Central memory CD8-positive, alpha-beta T cell (primary cell): ENCODE measurements around the gene RBPMS2.

Experiments
- ATAC-seq: fragments of 150-1000 bp; cut with Tn5 transposase; replicated peaks from 2 replicates; pipeline ENCODE4 v1.10.0; 2022; ENCODE audit warnings: mild to moderate bottlenecking, moderate FRiP score, moderate number of reproducible peaks; ENCODE audit not compliant: poor library complexity, severe bottlenecking; ENCODE audit errors: extremely low read depth
- DNase-seq, 2 donors: peaks; one replicate each; pipeline ENCODE4 v3.0.0; 2021; ENCODE audit warnings: low spot score in 2 of 2
- H3K27ac Mint-ChIP-seq: one replicate; pipeline ENCODE4 v1.8.0; 2022; ENCODE audit warnings: low read depth, mild to moderate bottlenecking, moderate library complexity, mixed read lengths
- H3K27me3 Mint-ChIP-seq: one replicate; pipeline ENCODE4 v1.8.0; 2022; ENCODE audit warnings: mixed read lengths
- H3K36me3 Mint-ChIP-seq: one replicate; pipeline ENCODE4 v1.8.0; 2022; ENCODE audit warnings: mild to moderate bottlenecking, moderate library complexity, mixed read lengths; ENCODE audit not compliant: insufficient read depth
- H3K4me1 Mint-ChIP-seq: one replicate; pipeline ENCODE4 v1.8.0; 2022; ENCODE audit warnings: mixed read lengths
- H3K4me3 Mint-ChIP-seq: one replicate; pipeline ENCODE4 v1.8.0; 2022; ENCODE audit warnings: mild to moderate bottlenecking, moderate library complexity, mixed read lengths
- H3K9me3 Mint-ChIP-seq: one replicate; pipeline ENCODE4 v1.8.0; 2022; ENCODE audit warnings: mixed read lengths

The RBPMS2 gene

GRCh38 chr15:64701482-64702184 is 73.8 kb downstream of the RBPMS2 start:
- H3K4me1 Mint-ChIP-seq: peaks cover 62% of the 10 kb centered on the region
- H3K4me3 Mint-ChIP-seq: peak overlapping the region; percentile 88
- DNase-seq: no peak
- H3K36me3 Mint-ChIP-seq: peaks cover 12% of the 10 kb centered on the region
- H3K9me3 Mint-ChIP-seq: no peaks in the 10 kb centered on the region
- no peak for ATAC-seq
- H3K27me3 Mint-ChIP-seq: no peaks in the 10 kb centered on the region
- peak overlapping the region; percentile 82 for H3K27ac Mint-ChIP-seq

GRCh38 chr15:64701051-64701450 is 74.3 kb downstream of the RBPMS2 start:
- DNase-seq (no peak), ATAC-seq (no peak)
- peaks cover 62% of the 10 kb centered on the region for H3K4me1 Mint-ChIP-seq
- H3K4me3 Mint-ChIP-seq: peak overlapping the region; percentile 88
- H3K27ac Mint-ChIP-seq: peak overlapping the region; percentile 82
- H3K36me3 Mint-ChIP-seq: peaks cover 12% of the 10 kb centered on the region
- H3K27me3 Mint-ChIP-seq: no peaks in the 10 kb centered on the region
- H3K9me3 Mint-ChIP-seq: no peaks in the 10 kb centered on the region

- Mint-ChIP-seq H3K27ac (peak overlapping the region; percentile 82), H3K4me1 (peaks cover 68% of the 10 kb centered on the region), H3K4me3 (peak overlapping the region; percentile 88), H3K9me3 (no peaks in the 10 kb centered on the region), H3K27me3 (no peaks in the 10 kb centered on the region), H3K36me3 (peaks cover 17% of the 10 kb centered on the region)
- DNase-seq: no peak
- no peak for ATAC-seq
Measured at GRCh38 chr15:64699751-64700388, 75.5 kb downstream of the RBPMS2 start.

- Mint-ChIP-seq H3K4me1 (peaks cover 66% of the 10 kb centered on the region), H3K4me3 (no peak overlapping the region), H3K27ac (peak overlapping the region; percentile 42), H3K36me3 (peaks cover 20% of the 10 kb centered on the region), H3K27me3 (no peaks in the 10 kb centered on the region), H3K9me3 (no peaks in the 10 kb centered on the region)
- DNase-seq: no peak
- ATAC-seq: no peak
Measured at GRCh38 chr15:64698823-64699222, 76.6 kb downstream of the RBPMS2 start.

- H3K36me3 Mint-ChIP-seq: peaks cover 15% of the 10 kb centered on the region
- H3K27ac Mint-ChIP-seq: peak overlapping the region; percentile 42
- no peak overlapping the region for H3K4me3 Mint-ChIP-seq
- no peaks in the 10 kb centered on the region for H3K27me3 Mint-ChIP-seq
- ATAC-seq (no peak), DNase-seq (no peak)
- peaks cover 60% of the 10 kb centered on the region for H3K4me1 Mint-ChIP-seq
- H3K9me3 Mint-ChIP-seq: no peaks in the 10 kb centered on the region
Measured at GRCh38 chr15:64697911-64698369, 77.4 kb downstream of the RBPMS2 start.

- Mint-ChIP-seq H3K27me3 (no peaks in the 10 kb centered on the region), H3K27ac (peak overlapping the region; percentile 86), H3K36me3 (peaks cover 11% of the 10 kb centered on the region), H3K4me3 (no peak overlapping the region), H3K9me3 (no peaks in the 10 kb centered on the region), H3K4me1 (peaks cover 47% of the 10 kb centered on the region)
- ATAC-seq (no peak), DNase-seq (no peak)
Measured at GRCh38 chr15:64696481-64696880, 78.9 kb downstream of the RBPMS2 start.

GRCh38 chr15:64695561-64695992 is 79.8 kb downstream of the RBPMS2 start:
- Mint-ChIP-seq H3K27ac (no peak overlapping the region), H3K4me1 (peaks cover 38% of the 10 kb centered on the region)
- ATAC-seq: no peak

GRCh38 chr15:64694816-64695215 is 80.6 kb downstream of the RBPMS2 start:
- ATAC-seq: no peak
- no peak for DNase-seq
- Mint-ChIP-seq H3K27me3 (no peaks in the 10 kb centered on the region), H3K9me3 (no peaks in the 10 kb centered on the region), H3K36me3 (peaks cover 13% of the 10 kb centered on the region), H3K27ac (no peak overlapping the region), H3K4me1 (peaks cover 30% of the 10 kb centered on the region), H3K4me3 (no peak overlapping the region)

More at GRCh38 chr15:64695561-64695992, 79.8 kb downstream of the RBPMS2 start:
- Mint-ChIP-seq H3K36me3 (peaks cover 13% of the 10 kb centered on the region), H3K4me3 (no peak overlapping the region), H3K27me3 (no peaks in the 10 kb centered on the region), H3K9me3 (no peaks in the 10 kb centered on the region)
- no peak for DNase-seq

- no peak overlapping the region for H3K4me3 Mint-ChIP-seq
- no peak overlapping the region for H3K27ac Mint-ChIP-seq
- no peaks in the 10 kb centered on the region for H3K27me3 Mint-ChIP-seq
- H3K4me1 Mint-ChIP-seq: peaks cover 13% of the 10 kb centered on the region
- H3K36me3 Mint-ChIP-seq: peaks cover 29% of the 10 kb centered on the region
- DNase-seq: no peak
- ATAC-seq: no peak
- H3K9me3 Mint-ChIP-seq: no peaks in the 10 kb centered on the region
Measured at GRCh38 chr15:64693134-64693533, 82.3 kb downstream of the RBPMS2 start.

- H3K36me3 Mint-ChIP-seq: peaks cover 30% of the 10 kb centered on the region
- peaks cover 6% of the 10 kb centered on the region for H3K4me1 Mint-ChIP-seq
- peak overlapping the region; percentile 65 for H3K27ac Mint-ChIP-seq
- DNase-seq (no peak), ATAC-seq (no peak)
- H3K27me3 Mint-ChIP-seq: no peaks in the 10 kb centered on the region
- H3K4me3 Mint-ChIP-seq: no peak overlapping the region
- H3K9me3 Mint-ChIP-seq: no peaks in the 10 kb centered on the region
Measured at GRCh38 chr15:64691896-64692565, 83.4 kb downstream of the RBPMS2 start.

- H3K36me3 Mint-ChIP-seq: peaks cover 32% of the 10 kb centered on the region
- no peak for DNase-seq
- H3K4me1 Mint-ChIP-seq: peaks cover 5% of the 10 kb centered on the region
- no peak overlapping the region for H3K4me3 Mint-ChIP-seq
- no peak for ATAC-seq
- H3K27me3 Mint-ChIP-seq: no peaks in the 10 kb centered on the region
- H3K9me3 Mint-ChIP-seq: no peaks in the 10 kb centered on the region
- peak overlapping the region; percentile 65 for H3K27ac Mint-ChIP-seq
Measured at GRCh38 chr15:64690578-64691296, 84.7 kb downstream of the RBPMS2 start.

GRCh38 chr15:64690008-64690407 is 85.4 kb downstream of the RBPMS2 start:
- Mint-ChIP-seq H3K4me1 (no peaks in the 10 kb centered on the region), H3K27me3 (no peaks in the 10 kb centered on the region), H3K27ac (peak overlapping the region; percentile 19), H3K36me3 (peaks cover 30% of the 10 kb centered on the region), H3K4me3 (no peak overlapping the region), H3K9me3 (no peaks in the 10 kb centered on the region)
- ATAC-seq (no peak), DNase-seq (no peak)
